Right lobe of liver (tissue), 4 donors: ENCODE measurements around the gene KLHL26.

Experiments
- POLR2A ChIP-seq: fragments of 450-650 bp; IDR thresholded peaks from one replicate; pipeline ENCODE4 v1.6.1; 2017; ENCODE audit warnings: antibody characterized with exemption, mild to moderate bottlenecking
- TF ChIP-seq, protein P1 (sequence below), 4 donors: fragments of 200-600 bp in 3 of 4; fragments of 450-650 bp in 1 of 4; IDR thresholded peaks; one replicate each; pipeline versions ENCODE4 v1.5.1 to v1.8.0; 2016 to 2022; ENCODE audit warnings: antibody characterized with exemption in 4 of 4, mild to moderate bottlenecking in 2 of 4
- donor health status: DM: no; HTN: no; CAD: no.
- donor health status: DM: no; HTN: no; CAD: no.
- donor health status: DM: no; HTN: yes; CAD: no.

DNA sequence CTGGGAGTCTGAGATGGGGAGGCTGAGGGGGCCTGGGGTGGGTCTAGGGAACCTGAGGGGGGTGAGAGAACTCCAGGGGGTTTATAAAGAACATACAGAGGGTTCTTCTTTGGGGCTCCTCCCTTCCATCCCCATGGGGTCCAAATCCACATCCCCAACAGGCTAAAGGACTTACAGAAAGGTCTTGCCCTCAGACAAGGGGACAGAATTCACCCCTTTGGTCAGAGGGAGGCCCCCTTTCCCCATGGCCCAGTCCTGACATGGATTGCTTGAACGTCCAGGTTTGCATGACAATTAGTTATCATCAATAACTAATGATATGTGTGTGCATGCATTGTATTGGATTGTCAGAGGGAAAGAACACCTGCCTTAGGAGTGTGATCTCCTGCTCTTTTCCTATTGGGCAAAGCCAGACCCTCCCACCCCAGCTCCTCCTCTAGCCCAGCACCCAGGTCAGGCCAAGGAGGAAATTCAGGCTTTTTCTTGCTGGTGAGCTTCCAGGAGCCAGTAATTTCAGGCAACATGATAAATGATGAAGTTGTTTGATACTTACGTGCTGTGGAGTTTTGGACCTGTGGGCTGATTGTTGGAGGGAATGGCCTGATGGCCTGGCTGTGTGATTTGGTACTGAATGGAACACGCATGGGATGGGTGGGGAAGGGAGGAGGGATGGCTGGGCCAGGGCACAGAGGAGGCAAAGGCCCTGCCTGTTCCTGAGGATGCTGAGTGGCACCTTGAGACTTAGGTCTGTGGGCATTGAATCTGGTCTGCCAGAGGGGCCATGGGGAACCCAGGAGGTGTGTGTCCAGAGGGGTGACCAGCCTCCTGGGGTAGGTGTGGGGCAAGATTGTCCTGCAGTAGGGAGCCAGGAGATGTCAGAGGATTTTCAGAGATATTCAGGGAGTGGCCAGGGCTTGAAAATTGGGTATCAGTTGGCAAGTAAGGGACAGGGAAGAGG is 1.1 kb downstream of the KLHL26 start:
- TF ChIP-seq, protein P1, sequence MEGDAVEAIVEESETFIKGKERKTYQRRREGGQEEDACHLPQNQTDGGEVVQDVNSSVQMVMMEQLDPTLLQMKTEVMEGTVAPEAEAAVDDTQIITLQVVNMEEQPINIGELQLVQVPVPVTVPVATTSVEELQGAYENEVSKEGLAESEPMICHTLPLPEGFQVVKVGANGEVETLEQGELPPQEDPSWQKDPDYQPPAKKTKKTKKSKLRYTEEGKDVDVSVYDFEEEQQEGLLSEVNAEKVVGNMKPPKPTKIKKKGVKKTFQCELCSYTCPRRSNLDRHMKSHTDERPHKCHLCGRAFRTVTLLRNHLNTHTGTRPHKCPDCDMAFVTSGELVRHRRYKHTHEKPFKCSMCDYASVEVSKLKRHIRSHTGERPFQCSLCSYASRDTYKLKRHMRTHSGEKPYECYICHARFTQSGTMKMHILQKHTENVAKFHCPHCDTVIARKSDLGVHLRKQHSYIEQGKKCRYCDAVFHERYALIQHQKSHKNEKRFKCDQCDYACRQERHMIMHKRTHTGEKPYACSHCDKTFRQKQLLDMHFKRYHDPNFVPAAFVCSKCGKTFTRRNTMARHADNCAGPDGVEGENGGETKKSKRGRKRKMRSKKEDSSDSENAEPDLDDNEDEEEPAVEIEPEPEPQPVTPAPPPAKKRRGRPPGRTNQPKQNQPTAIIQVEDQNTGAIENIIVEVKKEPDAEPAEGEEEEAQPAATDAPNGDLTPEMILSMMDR (IDR thresholded peaks at IDR 0.05), result no peak
- TF ChIP-seq POLR2A, result no peak
